Measurements from ENCODE around the gene SPTLC3. TPM values are rescaled to one million over a fixed set of nuclear protein-coding genes. Genes with fewer than 3 reads are reported as not detected.
A peak's percentile ranks its signal among the peaks of the same experiment; 100 is the strongest.

SPTLC3 gene
- total RNA-seq, 1 experiment from 2014 or later: 0.03 TPM

DNA sequence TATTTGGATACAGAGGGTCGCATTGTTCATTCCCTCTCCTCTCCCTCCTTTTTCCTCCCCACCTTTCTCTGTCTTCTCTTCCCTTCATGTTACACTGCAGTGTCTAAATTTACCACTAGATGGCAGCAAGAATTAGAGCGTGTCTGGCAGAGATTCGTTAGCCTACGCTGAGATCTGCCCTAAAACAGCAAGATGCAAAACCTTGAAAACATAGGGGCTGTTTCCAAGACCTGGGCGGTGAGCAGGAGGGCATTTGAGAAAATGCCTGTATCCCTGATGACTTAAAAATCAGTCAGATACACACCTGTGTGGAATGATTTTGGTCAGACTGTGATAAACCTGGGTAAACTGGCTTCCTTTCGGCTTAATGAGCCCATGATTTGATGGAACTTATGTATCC, 110.8 kb downstream of the SPTLC3 start:
- Histone ChIP-seq H3K36me3 (ENCODE audit: control insufficient read depth, insufficient read depth, low read length) (no peaks in the 10 kb centered on the region), H3K9me3 (ENCODE audit: control insufficient read depth, insufficient read depth, low read depth, low read length) (no peaks in the 10 kb centered on the region), H3K4me1 (ENCODE audit: control insufficient read depth, insufficient read depth, low read length) (no peaks in the 10 kb centered on the region), H3K27me3 (ENCODE audit: control insufficient read depth, insufficient read depth, low read length) (peaks cover 7% of the 10 kb centered on the region), H3K27ac (ENCODE audit: low read length) (no peak overlapping the region), H3K4me3 (ENCODE audit: low read depth in 2 of 2, low read length in 2 of 2) (no peak overlapping the region)
- no peak for TF ChIP-seq POLR2AphosphoS5 (IDR thresholded peaks at IDR 0.05; ENCODE audit: low read depth, low read length)
- TF ChIP-seq, protein P1, sequence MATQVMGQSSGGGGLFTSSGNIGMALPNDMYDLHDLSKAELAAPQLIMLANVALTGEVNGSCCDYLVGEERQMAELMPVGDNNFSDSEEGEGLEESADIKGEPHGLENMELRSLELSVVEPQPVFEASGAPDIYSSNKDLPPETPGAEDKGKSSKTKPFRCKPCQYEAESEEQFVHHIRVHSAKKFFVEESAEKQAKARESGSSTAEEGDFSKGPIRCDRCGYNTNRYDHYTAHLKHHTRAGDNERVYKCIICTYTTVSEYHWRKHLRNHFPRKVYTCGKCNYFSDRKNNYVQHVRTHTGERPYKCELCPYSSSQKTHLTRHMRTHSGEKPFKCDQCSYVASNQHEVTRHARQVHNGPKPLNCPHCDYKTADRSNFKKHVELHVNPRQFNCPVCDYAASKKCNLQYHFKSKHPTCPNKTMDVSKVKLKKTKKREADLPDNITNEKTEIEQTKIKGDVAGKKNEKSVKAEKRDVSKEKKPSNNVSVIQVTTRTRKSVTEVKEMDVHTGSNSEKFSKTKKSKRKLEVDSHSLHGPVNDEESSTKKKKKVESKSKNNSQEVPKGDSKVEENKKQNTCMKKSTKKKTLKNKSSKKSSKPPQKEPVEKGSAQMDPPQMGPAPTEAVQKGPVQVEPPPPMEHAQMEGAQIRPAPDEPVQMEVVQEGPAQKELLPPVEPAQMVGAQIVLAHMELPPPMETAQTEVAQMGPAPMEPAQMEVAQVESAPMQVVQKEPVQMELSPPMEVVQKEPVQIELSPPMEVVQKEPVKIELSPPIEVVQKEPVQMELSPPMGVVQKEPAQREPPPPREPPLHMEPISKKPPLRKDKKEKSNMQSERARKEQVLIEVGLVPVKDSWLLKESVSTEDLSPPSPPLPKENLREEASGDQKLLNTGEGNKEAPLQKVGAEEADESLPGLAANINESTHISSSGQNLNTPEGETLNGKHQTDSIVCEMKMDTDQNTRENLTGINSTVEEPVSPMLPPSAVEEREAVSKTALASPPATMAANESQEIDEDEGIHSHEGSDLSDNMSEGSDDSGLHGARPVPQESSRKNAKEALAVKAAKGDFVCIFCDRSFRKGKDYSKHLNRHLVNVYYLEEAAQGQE (IDR thresholded peaks at IDR 0.05; ENCODE audit: insufficient read depth in 1 of 2, low read depth in 2 of 2, low read length in 1 of 2): no peak
- no peak for TF ChIP-seq TCF7L2 (IDR thresholded peaks at IDR 0.05; ENCODE audit: low read depth, low read length)
- TF ChIP-seq, protein P2, sequence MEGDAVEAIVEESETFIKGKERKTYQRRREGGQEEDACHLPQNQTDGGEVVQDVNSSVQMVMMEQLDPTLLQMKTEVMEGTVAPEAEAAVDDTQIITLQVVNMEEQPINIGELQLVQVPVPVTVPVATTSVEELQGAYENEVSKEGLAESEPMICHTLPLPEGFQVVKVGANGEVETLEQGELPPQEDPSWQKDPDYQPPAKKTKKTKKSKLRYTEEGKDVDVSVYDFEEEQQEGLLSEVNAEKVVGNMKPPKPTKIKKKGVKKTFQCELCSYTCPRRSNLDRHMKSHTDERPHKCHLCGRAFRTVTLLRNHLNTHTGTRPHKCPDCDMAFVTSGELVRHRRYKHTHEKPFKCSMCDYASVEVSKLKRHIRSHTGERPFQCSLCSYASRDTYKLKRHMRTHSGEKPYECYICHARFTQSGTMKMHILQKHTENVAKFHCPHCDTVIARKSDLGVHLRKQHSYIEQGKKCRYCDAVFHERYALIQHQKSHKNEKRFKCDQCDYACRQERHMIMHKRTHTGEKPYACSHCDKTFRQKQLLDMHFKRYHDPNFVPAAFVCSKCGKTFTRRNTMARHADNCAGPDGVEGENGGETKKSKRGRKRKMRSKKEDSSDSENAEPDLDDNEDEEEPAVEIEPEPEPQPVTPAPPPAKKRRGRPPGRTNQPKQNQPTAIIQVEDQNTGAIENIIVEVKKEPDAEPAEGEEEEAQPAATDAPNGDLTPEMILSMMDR (IDR thresholded peaks at IDR 0.05): peak; percentile 88
- no peak for TF ChIP-seq SIN3A (IDR thresholded peaks at IDR 0.05; ENCODE audit: borderline replicate concordance, insufficient read depth, low read depth, low read length)
- CTCF ChIA-PET: no interaction called here
- DNase-seq (ENCODE audit: low read depth, low spot score): peak; percentile 47
- peak; percentile 85 for ATAC-seq
- POLR2A ChIA-PET: no interaction called here
- intact Hi-C loops (cut with micrococcal nuclease; ENCODE audit: unreplicated experiment): loop anchor here (1.0 to 10.0 kb wide), 4 partner anchors 145 to 653 kb away; no protein-coding TSS in a partner anchor
- BruUV-seq (replicated peaks): no TSS peak
- in situ Hi-C loops (cut with HindIII; ENCODE audit: low pct_unique_long_range_greater_than_20kb, low sequenced_read_pairs): no loop called here

DNA sequence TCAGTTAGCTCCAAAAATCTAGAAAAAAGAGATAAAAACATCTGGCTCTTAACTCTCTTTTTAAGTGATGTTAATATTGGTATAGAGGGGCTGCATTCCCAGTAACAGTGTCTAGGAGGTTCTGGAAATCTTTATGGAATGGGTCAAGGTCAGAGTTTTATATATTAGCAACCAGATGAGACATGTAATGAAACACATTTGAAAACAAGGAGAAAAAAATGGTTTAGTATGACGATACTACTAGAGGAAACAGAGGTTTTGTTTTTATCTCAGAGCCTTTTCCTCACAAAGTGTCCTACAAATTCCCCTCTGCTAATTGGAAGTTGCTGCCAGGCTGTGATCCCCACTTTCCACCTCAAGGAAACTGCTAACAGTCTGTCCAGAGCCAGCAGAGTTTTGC, 111.7 kb downstream of the SPTLC3 start:
- TF ChIP-seq, protein P2 (IDR thresholded peaks at IDR 0.05): no peak
- no peak for TF ChIP-seq POLR2AphosphoS5 (IDR thresholded peaks at IDR 0.05; ENCODE audit: low read depth, low read length)
- no peak for TF ChIP-seq SIN3A (IDR thresholded peaks at IDR 0.05; ENCODE audit: borderline replicate concordance, insufficient read depth, low read depth, low read length)
- TF ChIP-seq, protein P1 (IDR thresholded peaks at IDR 0.05; ENCODE audit: insufficient read depth in 1 of 2, low read depth in 2 of 2, low read length in 1 of 2): no peak
- no peak for TF ChIP-seq TCF7L2 (IDR thresholded peaks at IDR 0.05; ENCODE audit: low read depth, low read length)
- intact Hi-C loops (cut with micrococcal nuclease; ENCODE audit: unreplicated experiment): no loop called here
- Histone ChIP-seq H3K27ac (ENCODE audit: low read length) (no peak overlapping the region), H3K4me3 (ENCODE audit: low read depth in 2 of 2, low read length in 2 of 2) (no peak overlapping the region), H3K4me1 (ENCODE audit: control insufficient read depth, insufficient read depth, low read length) (no peaks in the 10 kb centered on the region), H3K36me3 (ENCODE audit: control insufficient read depth, insufficient read depth, low read length) (no peaks in the 10 kb centered on the region), H3K9me3 (ENCODE audit: control insufficient read depth, insufficient read depth, low read depth, low read length) (no peaks in the 10 kb centered on the region), H3K27me3 (ENCODE audit: control insufficient read depth, insufficient read depth, low read length) (peaks cover 7% of the 10 kb centered on the region)
- no TSS peak for BruUV-seq (replicated peaks)
- ATAC-seq: no peak
- CTCF ChIA-PET: no interaction called here
- POLR2A ChIA-PET: no interaction called here
- no peak for DNase-seq (ENCODE audit: low read depth, low spot score)
- in situ Hi-C loops (cut with HindIII; ENCODE audit: low pct_unique_long_range_greater_than_20kb, low sequenced_read_pairs): no loop called here
